CD4-positive, alpha-beta T cell treated with Interleukin-2 at 100 ng/mL for 4 hours (primary cell): ENCODE results near the gene PAX8.

Experiments
- DNase-seq: peaks from one replicate; pipeline ENCODE4 v3.0.0-alpha.2; 2020; ENCODE audit warnings: low spot score

The PAX8 gene

DNA sequence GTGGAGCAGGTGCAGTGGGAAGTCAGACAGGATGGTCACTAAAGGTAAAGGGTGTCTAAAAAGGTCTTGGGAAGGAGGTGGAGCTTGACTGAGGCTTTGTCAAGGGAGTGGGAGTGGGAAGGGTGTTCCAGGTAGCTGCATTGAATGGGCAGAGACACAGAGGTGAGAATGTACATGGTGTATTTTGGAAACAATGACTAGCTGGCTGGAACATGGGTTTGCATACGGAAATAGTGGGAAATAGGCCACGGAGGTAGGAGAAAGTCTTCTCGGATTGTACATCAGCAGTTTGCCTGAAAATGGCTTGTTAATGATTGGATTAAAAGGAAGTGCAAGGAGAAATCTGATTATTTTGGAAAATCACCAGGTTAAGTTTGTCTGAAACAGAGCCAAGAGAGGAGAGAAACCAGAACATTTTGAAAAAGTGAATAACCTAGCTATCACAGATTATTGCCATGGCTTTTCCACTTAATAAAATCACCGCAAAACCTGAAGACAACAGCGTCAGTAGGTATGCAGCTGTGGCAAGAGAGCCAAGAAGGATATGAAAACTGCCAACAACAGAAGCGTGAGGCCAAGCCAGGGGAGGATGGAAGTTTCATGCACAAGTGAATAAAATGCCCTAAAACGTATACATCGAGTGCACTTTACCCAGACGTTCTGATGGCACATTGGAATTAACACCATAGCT is 13.9 kb downstream of the PAX8 start:
- DNase-seq, result no peak

DNA sequence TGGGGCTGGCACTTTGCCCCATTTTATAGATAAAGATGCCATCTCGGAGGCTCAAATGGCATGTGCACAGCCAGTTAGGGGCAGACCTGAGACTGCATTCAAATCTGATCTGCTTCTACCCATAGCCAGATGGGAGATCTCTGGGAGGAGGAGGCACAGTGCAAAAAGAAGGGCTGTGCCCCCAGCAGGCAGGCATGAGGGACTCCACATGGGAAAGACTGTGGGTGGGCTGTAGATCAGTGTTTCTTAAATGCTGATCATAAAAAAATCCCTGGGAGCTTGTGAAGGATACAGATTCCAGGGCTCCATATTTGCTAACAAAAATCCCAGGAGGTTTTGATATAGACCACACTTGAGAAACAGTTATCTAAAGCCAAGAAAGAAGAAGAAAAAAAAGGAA is 15.2 kb downstream of the PAX8 start:
- DNase-seq, result no peak

DNA sequence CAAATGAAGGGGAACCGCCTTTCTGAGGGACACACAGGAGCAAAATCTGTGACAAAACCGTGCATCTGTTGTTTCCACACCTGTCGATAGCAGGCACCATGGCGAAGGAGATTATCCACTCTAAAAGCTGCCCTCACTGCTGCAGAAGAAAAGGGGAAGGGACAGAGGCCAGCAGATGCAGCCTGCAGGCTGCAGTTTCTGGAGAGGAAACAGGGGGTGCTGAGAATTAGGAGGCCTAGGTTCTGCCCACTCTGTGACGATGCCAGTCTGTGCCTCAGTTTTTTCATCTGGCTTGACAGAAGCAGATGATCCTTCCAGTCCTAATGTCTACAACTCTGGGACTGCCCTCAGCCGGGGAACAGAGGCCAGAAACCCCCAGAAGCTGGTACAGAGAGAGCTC is 17.7 kb downstream of the PAX8 start:
- DNase-seq, result no peak

DNA sequence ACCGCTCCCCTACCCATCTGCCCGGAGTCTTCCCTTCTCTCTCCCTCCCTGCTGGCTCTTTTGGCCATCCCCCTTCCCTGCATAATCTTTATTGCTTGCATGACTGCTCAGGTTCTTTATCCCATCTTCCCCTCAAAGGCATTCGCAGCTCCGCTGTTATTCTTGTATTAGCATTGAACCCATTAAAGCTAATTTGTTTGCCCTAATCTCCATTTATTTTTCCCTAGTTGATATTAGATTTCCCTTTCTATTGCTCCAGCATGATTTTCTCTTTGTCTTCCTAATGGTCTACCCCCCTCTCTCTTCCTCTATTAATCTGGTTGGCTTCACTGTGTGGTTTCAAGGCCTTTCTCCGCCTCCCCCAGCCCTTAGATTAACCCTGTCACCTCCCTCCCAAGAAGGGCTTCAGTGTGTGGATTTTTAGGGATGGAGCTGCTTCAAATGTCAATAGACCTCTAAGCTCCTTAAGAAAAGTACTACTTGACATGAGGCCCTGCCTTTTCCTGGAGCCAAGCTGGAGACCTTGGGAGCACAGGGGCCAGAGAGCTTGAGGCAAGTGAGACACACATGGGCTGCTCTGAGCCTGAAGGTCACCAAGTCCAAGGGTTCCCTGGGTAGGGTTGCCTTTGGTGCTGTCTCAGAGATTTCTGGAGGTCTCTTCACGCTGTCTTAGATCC is 20.1 kb downstream of the PAX8 start:
- DNase-seq, result no peak

DNA sequence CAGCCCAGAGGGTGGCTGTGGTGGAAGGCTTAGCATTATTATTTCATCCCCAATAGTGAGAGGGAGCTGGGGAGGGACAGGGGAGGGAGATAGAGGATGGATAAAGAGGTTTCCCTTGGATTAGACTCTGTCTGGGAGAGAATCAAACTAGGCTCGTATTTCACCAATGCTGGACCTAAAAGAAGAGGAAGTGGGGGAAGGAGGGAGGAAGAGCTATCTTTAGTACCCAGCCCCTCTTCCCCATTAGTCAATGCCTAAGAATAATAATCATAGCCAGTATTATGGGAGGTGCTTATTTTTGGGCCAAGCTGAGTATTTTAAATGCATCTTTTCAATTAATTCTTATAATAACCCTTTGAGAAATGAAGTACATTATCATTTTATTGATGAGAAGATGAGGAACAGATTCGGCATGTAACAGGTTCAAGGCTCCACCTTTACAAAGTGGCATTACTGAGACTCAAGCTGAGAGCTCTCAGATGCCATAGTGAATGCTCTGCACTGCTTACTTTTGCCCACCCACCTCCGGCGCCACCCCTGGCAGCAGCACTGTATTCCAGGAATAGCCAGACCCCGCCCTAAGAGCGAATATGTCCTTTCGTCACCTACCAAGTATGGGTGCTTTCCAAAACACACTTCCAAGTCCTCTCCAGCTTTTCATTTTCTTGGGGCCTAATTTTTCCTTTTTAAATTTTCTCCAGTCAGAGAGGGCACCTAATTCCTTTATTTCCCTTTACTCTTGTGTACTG is 21.0 kb downstream of the PAX8 start:
- no peak for DNase-seq

DNA sequence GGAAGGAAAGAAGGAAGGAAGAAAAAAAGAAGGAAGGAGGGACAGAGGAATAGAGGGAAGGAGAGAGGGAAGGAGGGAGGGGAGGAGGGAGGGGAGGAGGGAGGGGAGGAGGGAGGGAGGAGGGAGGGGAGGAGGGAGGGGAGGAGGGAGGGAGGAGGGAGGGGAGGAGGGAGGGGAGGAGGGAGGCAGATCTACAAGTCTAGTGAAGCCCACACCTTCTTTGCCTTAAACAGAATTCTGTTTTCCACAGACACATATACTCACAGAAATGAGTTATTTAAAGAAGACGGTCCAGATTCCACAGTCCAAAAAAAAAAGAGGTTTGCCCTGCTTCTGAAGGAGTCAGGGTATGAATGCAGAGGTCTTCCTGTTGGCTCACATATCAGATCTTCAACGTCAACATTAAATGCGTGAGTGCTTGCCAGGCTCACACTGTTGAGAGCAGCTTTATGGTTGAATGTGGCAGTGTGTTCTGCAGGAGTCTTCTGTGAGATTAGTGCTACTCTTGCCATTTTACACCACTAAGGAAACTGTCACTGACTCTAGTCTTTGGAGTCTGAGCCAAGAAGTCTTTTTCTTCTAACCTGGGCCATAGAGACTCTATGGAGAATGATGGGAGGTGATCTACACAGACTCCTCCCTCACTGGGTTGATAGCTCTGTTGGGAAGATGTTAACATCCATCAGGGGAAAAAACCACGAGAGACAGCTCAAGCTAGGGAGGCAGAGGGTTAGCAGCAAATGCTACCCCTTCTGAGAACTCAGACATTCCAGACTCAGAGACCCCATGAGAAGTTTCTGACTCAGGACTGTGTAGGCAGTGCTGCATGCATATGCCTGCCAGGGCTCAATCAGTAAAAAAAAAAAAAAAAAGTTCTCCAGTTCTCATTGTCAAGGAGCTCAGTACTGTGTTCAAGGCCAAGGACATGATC is 23.3 kb downstream of the PAX8 start:
- no peak for DNase-seq

DNA sequence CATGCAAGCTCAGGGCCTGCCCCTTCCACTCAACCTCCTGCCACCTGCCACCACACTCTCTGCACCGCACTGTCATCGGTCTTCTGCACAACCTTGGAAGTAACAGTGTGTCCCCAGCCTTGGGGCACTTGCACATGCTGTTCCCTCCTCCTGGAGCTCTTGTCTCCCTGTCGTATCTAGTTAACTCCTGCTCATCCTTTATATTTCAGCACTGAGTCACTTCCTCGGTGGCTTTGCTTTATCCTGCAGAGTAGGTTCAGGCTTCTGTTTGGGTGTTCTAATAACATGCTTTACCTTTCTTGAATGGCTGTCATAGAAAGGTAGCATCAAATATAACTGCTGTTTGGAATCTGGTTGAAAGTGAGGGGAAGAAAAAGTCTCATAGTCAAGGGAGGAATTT is 25.3 kb downstream of the PAX8 start:
- DNase-seq, result no peak

DNA sequence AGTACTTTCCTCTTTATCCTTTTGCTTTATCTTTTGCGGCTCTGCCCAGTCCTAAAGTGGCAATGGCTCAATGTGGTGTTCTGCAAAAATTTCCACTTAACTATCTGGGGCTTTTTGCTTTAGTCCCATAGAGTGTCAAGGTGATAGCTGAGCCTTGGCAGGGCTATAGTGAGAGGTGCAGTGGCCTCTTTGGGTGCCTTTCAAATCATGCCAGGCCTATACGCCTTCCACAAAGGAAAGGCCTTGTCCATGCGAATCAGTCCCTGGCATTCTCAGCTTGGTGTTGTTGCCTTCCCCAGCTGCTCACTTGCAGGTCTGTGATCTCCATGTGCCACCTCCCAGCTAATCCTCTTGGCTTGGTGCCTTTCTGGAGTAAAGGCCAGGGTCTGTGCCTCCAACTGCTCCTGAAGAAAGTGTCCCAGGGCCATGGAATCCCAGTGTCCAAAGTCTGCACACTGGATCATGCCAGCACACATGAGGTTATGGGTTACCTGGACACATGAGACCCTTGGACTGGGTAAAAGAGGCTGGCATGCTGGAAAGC is 26.6 kb downstream of the PAX8 start:
- DNase-seq, result no peak

DNA sequence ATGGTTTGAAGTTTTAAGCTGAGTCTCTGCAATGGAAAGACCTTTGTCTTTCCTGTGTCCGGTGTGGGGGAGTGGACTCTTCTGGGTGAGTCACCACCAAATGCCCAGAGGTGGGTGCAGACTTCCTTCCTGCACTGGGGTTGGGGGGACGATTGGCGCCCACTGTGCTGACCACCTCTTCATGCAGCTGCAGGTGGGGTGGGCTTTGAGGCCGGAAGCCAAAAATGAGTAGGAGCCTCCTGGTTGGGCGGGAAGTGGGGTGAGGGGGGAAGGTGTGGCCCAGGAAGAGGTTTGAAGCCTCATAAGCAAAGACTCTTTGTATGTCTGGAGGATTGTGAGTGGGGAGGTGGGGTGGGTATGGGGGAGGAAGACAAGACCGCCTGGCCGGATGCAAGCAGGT is 27.6 kb downstream of the PAX8 start:
- DNase-seq, result peak; percentile 26

DNA sequence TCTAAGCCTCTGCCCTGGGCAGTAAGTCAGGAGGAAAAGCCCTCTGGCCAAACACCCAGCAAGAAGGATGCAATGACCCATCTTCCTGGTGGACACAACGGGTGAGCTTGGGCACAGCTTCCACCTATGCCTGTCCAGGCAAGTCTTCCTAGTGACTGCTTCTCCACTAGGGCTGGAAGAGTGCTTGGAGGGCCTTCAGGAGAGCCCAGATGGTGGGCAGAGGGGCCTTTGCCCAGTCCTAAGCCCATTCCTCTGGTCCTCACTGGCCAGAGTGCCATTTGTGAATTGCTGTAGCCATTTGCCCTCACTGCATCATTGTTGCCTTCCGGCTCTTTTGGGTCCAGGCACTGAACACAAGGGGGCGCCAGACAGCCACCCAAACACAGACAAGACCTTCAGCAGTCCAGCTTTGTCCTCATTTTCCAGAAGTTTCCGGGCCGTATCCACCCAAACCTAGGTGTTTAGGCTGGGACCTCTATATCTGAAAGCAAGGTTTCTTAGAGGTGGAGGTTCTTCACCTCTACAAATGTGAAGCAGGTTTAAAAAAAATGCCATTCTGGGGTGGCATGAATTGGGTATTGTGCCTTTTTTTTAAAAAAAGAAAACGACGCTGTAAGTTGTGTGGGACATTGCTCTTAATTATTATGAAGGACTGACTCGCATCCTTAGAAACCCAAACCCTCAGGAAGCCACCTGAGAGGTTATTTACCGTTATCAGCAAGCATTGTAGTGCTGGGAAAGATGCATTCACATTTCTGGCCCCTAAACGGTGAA is 29.5 kb downstream of the PAX8 start:
- peak; percentile 79 for DNase-seq

DNA sequence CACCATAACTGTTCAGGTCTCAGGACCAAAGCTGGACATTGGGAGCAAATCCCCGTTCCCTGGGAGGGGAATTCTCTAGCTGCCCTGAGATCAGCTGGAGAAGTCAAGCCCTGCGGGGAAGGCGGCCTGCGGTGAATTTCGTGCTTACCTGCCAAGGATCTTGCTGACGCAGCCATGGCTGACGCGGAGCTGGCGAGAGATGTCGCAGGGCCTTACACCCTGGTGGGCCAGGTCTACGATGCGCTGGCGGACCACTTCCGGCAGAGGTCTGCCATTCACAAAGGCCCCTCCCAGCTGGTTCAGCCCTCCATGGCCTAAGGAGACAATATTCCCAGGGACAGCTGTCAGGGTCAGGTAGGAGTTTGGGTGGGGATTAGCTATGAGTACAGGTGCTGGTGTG is 32.1 kb downstream of the PAX8 start:
- no peak for DNase-seq

DNA sequence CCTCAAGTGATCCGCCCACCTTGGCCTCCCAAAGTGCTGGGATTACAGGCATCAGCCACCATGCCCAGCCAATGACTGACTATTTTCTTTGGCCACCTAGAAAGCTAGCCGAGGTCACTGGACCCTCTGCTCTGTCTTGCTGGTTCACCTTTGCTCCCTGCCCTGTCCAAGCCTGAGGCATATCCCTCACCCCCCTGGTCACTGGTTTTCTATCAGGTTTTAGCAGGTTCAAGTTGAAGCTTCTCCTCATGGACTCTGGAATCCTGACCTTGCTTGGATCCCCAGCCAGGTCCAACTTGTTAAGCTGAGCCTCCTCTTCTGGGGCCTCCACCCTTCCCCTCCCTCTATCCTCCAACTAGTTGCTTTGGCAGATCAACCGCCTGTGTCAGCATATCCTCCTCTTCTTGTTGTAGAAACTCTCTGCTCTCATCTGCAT is 33.4 kb downstream of the PAX8 start:
- DNase-seq, result no peak

DNA sequence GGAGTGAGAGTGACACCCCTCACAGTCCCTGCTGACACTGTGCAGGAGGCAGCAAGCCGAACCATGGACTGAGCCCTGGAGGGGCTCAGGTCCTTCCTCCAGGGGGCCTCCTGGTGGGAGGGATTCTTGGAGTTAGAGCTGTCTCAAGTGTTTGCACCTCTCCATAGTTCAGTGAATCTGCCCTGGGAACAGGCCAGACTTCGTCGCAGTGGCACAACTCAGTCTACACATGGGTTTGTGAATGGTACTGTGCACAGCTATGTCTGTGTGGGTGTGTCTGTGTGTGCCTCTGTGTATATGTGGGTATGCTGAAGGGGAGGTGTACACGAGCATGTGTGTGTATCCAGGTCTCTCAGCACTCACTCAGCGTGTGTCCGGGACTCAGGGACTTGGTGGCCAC is 36.4 kb downstream of the PAX8 start:
- DNase-seq, result no peak

DNA sequence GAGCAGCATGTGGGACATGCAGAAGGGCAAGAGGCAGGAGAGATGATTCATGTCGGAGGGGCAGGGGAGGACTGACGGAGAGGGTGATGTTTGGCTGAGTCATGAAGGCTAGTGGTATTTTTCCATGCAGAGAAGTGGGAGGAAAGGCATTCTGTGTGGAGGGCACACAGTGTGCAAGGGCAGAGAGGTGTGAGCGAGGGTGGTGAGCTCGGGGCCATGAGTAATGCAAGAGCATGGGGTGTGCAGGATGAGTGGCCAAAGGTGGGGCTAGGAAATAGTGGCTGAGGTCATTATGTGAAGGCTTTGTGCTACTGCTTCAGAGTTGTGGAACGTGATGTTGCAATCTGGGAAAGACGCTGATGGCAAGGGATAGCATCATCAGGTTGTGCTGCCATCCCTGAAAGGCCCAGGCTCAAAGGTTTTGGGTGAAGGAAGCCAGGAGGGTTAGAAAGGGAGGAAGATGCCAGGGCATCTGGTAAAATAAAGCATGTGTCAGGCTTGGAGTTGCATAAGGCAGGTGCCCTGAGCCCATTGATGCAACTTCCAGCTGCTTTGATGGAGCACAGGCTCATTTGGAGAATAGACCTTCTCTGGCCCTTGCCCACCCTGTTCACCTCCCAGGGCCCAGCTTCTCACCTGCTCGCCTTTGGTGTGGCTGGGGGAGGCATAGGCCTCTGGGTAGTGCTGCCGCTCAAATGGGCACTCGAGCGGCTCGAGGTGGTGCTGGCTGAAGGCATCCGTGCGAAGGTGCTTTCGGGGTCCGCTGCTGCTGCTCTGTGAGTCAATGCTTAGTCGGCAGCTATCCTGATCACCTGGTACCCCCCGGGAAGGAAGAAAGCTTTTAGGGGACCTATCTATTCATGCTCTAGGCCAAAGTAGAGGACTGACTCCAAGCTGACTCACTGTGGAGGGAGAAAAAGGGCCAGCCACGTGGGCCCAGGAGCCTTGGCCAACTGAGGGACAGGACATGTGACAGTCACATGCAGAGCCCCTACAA is 37.5 kb downstream of the PAX8 start:
- DNase-seq, result no peak

DNA sequence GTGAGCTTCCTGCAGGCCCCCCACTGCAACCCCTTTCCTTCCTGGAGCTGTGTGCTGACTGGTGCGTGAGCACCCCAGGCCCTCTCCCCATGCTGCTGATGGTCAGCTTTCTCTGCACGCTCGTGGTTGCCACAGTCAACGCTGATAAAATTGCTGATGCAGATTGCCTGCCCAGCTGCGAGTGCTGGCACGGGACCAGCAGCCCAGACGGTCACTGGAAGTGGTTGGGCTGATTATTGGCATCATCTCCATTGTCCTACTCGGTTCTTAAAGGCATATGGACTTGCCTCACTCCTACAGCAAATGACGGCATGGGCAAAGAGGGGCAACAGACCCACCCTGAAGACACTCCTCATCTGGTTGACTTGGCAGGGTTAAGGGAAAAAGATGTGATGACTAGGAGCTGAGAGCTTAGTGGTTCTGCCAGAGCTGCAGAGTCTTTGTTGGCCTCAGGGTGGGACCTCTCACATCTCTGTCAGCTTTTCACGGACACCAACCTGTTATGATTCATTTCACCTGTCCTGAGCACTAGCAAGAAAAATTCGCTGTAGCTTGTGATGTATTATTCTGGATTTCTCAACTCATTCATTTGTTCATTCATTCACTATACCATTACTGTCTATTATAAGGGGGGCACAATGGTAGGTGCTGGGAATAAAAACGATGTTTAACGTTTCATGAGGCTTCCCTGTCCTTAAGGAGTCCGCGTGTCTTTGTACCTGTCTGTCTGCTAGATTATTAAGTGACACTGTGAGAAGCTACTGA is 38.4 kb downstream of the PAX8 start:
- no peak for DNase-seq

DNA sequence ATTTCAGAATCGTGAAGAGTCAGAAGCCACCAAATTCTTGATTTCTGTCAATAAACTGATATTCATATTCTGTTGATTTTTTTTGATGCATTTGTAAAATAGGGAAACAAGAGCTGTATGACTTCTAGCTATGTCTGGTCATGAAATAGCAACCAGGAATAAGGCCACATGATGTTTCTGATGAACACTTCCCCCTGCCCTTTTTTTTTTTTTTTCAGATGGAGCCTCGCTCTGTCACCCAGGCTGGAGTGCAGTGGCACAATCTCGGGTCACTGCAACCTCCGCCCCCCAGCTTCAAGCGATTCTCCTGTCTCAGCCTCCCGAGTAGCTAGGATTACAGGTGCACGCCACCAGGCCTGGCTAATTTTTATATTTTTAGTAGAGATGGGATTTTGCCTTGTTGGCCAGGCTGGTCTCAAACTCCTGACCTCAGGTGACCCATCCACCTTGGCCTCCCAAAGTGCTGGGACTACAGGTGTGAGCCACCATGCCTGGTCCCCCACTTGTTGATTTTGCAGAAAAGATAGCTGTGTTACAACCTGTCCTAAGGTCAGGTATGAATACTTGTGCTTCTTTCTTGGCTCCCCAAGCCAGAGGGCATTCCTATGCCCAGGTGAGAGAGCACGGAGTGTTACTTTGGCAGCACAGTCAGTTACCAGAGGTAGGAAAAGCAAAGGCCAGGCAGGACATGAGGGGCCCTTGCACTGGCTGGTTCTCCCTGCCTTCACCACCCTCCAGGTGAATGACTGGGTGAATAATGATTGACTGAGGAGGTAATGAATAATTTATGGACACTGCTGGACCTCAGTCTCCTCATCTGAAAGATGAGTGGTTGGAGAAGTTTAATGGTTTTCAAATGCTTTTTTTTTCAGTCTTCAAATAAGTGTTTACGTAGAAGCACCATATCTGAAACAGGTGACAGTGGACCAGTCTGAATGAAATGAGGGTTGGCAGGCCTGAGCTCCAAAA is 39.6 kb downstream of the PAX8 start:
- no peak for DNase-seq

DNA sequence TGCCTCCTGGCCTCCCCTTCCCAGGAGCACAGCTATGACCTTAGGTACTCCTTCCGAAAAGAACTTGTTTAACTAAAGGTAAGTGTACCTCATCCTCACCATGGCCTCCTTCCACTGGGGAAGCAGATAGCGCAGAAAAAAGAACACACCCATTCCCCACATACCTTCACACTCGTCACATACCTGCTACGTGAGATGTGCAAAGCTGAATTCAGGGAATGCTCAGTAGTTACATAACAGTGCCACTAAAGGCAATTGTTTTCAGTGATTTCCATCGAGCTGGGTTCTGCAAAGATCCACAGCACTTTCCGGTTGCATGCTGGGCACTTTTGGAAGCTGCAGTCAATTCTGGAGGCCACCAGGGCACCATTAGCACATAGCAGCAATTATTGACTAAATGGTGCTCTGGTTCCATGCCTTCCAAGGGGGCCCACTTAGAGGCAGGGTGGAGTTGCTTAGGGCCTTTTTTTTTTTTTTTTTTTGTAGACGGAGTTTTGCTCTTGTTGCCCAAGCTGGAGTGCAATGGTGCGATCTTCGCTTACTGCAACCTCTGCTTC is 41.0 kb downstream of the PAX8 start:
- DNase-seq, result no peak
